ENCODE data around the gene TRIM3. TPM values are rescaled to one million over a fixed set of nuclear protein-coding genes. Genes with fewer than 3 reads are reported as not detected.

TRIM3 gene
- total and polyA plus RNA-seq, 2 of the 4 experiments (the other 2 are of a cell fraction) = 13.8 to 22.3 TPM

DNA sequence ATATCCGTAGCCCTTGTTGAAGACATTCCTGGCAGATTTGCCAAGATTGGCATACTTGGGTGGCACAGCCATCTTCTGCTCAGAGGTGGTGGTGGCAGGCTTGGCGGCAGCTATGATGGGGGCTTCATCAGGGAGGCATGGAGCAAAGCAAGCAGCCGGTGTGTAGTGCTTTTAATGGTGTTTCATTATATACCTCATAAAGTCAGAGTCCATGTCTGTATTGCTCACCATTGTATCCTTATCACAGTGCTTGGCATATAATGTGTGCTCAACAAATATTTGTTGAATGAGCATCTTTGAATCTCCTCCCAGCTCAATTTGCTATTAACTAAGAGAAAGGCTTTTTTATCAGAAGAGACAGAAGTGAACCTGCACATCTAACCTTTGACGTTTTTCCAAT is 15.6 kb upstream of the TRIM3 start:
- no peak overlapping the region for H3K56ac ChIP-seq (ENCODE audit: extremely low read depth, insufficient read depth, low read length)
- ATAC-seq (ENCODE audit: low read depth) = no peak
- POLR2A ChIA-PET (ENCODE audit: unreplicated experiment) = no interaction called here
- H4K20me1 ChIP-seq (ENCODE audit: insufficient read depth, low read length) = no peaks in the 10 kb centered on the region
- 91% methylated on average over 1 of the region's 4 CpGs; no CpG with 5 or more reads in 1 of the 2 experiments for WGBS, 2 experiments (ENCODE audit: extremely low coverage in 2 of 2, insufficient read length in 1 of 2)
- no TSS peak for BruUV-seq (replicated peaks)
- no peak overlapping the region for H3K27ac ChIP-seq (ENCODE audit: insufficient read depth, low read length)
- H4K8ac ChIP-seq (ENCODE audit: low read depth in 2 of 2, low read length in 2 of 2) = no peak overlapping the region
- H3K4ac ChIP-seq (ENCODE audit: low read depth, low read length) = no peak overlapping the region
- dilution Hi-C loops (cut with HindIII; ENCODE audit: low sequenced_read_pairs, unreplicated experiment) = no loop called here
- H3K4me1 ChIP-seq (ENCODE audit: control insufficient read depth, insufficient read depth, low read length) = no peaks in the 10 kb centered on the region
- no peak overlapping the region for H2BK20ac ChIP-seq (ENCODE audit: low read depth, low read length)
- H3K36me3 ChIP-seq (ENCODE audit: control insufficient read depth, insufficient read depth, low read length) = peaks cover 10% of the 10 kb centered on the region
- H2AK9ac ChIP-seq (replicated peaks; ENCODE audit: low read depth, low read length, poor library complexity) = no peak overlapping the region
- H3K9me3 ChIP-seq (ENCODE audit: control insufficient read depth, insufficient read depth, low read length) = no peaks in the 10 kb centered on the region
- H3K14ac ChIP-seq (replicated peaks; ENCODE audit: low read depth, low read length) = no peak overlapping the region
- no peak for DNase-seq
- CTCF ChIA-PET = interaction anchor here (1.0 to 1.3 kb wide), 3 partner anchors 8 to 104 kb away, joined by 3 read pairs; partner anchors contain the start of genes ARFIP2 and TIMM10B
- no peak overlapping the region for H2BK15ac ChIP-seq (ENCODE audit: low read depth, low read length)
- in situ Hi-C loops (cut with MboI; ENCODE audit: low sequenced_read_pairs) = no loop called here
- peaks cover 16 to 23% of the 10 kb centered on the region in 2 experiments for H3K79me1 ChIP-seq (ENCODE audit: low read depth in 1 of 2, low read length in 2 of 2)
- intact Hi-C loops (cut with micrococcal nuclease) = no loop called here
- H3K18ac ChIP-seq (ENCODE audit: low read depth, low read length) = no peak overlapping the region
- H2BK5ac ChIP-seq (ENCODE audit: low read depth, low read length, poor library complexity, severe bottlenecking) = no peak overlapping the region
- no peak overlapping the region for H2AFZ ChIP-seq (replicated peaks; ENCODE audit: low read length, poor library complexity)
- no peak for TF ChIP-seq SMC3 (IDR thresholded peaks at IDR 0.05; ENCODE audit: low read depth, low read length)
- TF ChIP-seq, protein P1, sequence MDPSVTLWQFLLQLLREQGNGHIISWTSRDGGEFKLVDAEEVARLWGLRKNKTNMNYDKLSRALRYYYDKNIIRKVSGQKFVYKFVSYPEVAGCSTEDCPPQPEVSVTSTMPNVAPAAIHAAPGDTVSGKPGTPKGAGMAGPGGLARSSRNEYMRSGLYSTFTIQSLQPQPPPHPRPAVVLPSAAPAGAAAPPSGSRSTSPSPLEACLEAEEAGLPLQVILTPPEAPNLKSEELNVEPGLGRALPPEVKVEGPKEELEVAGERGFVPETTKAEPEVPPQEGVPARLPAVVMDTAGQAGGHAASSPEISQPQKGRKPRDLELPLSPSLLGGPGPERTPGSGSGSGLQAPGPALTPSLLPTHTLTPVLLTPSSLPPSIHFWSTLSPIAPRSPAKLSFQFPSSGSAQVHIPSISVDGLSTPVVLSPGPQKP (IDR thresholded peaks at IDR 0.05; ENCODE audit: borderline replicate concordance, low read depth, low read length) = no peak
- H2AK5ac ChIP-seq (ENCODE audit: low read depth, low read length) = no peak overlapping the region
- no peak overlapping the region for H2BK120ac ChIP-seq (ENCODE audit: low read depth, low read length)
- H4K5ac ChIP-seq (ENCODE audit: low read depth, low read length) = no peak overlapping the region
- no peak overlapping the region for H3K9ac ChIP-seq (ENCODE audit: low read depth, low read length)
- H3K4me3 ChIP-seq (ENCODE audit: insufficient read depth, low read depth, low read length) = no peak overlapping the region
- no peak overlapping the region for H4K91ac ChIP-seq (ENCODE audit: insufficient read depth, low read depth, low read length)
- no peak overlapping the region for H3K23ac ChIP-seq (ENCODE audit: low read depth, low read length)
- no peak overlapping the region for H3K4me2 ChIP-seq (ENCODE audit: low read depth, low read length)
- H3K9me1 ChIP-seq (ENCODE audit: insufficient read depth, low read length) = no peaks in the 10 kb centered on the region; the same call in 1 of the 2 replicates
- no peaks in the 10 kb centered on the region for H3K27me3 ChIP-seq (ENCODE audit: control insufficient read depth, insufficient read depth, low read length)
